K562 (cell line): ENCODE measurements around the gene VPS37B. TPM values are rescaled to one million over a fixed set of nuclear protein-coding genes. Genes with fewer than 3 reads are reported as not detected.

ENCODE experiments used
- ATAC-seq: fragments of 200-7000 bp; cut with Tn5 transposase; 3 replicates; pipeline ENCODE4 v1.9.1; 2020; ENCODE audit warnings: moderate library complexity
- BruUV-seq: library from RNA; stranded (reverse); fragments of 400-500 nt; replicated peaks from 2 replicates; lab custom pipeline; 2021; lab: Mats Ljungman, UMichigan
- CTCF ChIA-PET: fragments of 300-600 bp; formaldehyde crosslinking; extraction: SDS; loops from one replicate; lab custom pipeline; 2021; ENCODE audit warnings: low intra/inter-chr PET ratio; lab: Yijun Ruan, JAX
- POLR2A ChIA-PET: fragments of 300-600, 350-650 bp; sonication (Branson Sonifier 250); formaldehyde crosslinking; extraction: SDS; loops from one replicate; lab custom pipeline; 2021; ENCODE audit warnings: antibody characterized with exemption, inconsistent platforms; lab: Yijun Ruan, JAX
- DNase-seq, 4 experiments: peaks; one replicate each; pipeline versions ENCODE4 v3.0.0 to v3.0.0-alpha.2; 2011 to 2018; ENCODE audit warnings: low spot score in 3 of 4, mixed read lengths in 3 of 4; ENCODE audit errors: extremely low read depth in 1 of 4
- FAIRE-seq: peaks from 2 replicates; lab custom pipeline; 2011; peaks lifted over from hg19 to GRCh38; lab: Jason Lieb, UNC
- H2AFZ ChIP-seq: 2 replicates; pipeline ENCODE4 v1.6.0; 2011; ENCODE audit warnings: low read depth, low read length, control low read depth, inconsistent platforms
- H3K27ac ChIP-seq: fragments of 200-600 bp; 3 replicates; pipeline ENCODE4 v1.8.0; 2011; ENCODE audit warnings: low read depth, mild to moderate bottlenecking, control low read depth, inconsistent platforms, low read length, moderate library complexity, mixed read lengths; ENCODE audit errors: extremely low read depth
- H3K27me3 ChIP-seq, 2 experiments: fragments of 300-600 bp in 1 of 2; 2 replicates in 1 of 2; 3 replicates in 1 of 2; pipeline versions ENCODE4 v1.6.0 to v1.8.0; 2011; ENCODE audit warnings: inconsistent platforms in 2 of 2, low read length in 2 of 2, mild to moderate bottlenecking in 1 of 2, mixed read lengths in 1 of 2, moderate library complexity in 1 of 2; ENCODE audit not compliant: control insufficient read depth in 2 of 2, insufficient read depth in 2 of 2
- H3K36me3 ChIP-seq: fragments of 300-600 bp; 3 replicates; pipeline ENCODE4 v1.8.0; 2011; ENCODE audit warnings: mild to moderate bottlenecking, low read length, inconsistent platforms; ENCODE audit not compliant: control insufficient read depth, insufficient read depth
- H3K4me1 ChIP-seq, 2 experiments: fragments of 200-600 bp in 1 of 2; replicated peaks in 1 of 2; 2 replicates in 1 of 2; 3 replicates in 1 of 2; pipeline versions ENCODE4 v1.5.1 to v1.8.0; 2011; ENCODE audit warnings: inconsistent platforms in 2 of 2, low read length in 2 of 2, mild to moderate bottlenecking in 1 of 2, mixed read lengths in 1 of 2, moderate library complexity in 1 of 2; ENCODE audit not compliant: control insufficient read depth in 2 of 2, insufficient read depth in 2 of 2
- H3K4me2 ChIP-seq: 2 replicates; pipeline ENCODE4 v1.6.1; 2011; ENCODE audit warnings: low read length, control low read depth, inconsistent platforms, mixed read lengths; ENCODE audit not compliant: insufficient read depth
- H3K4me3 ChIP-seq: fragments of 200-600 bp; sonication (generic), shearing (Covaris generic); 2 replicates; pipeline ENCODE4 v1.5.1; 2016; ENCODE audit warnings: control low read depth, inconsistent platforms
- H3K79me2 ChIP-seq: fragments of 200-600 bp; 3 replicates; pipeline ENCODE4 v1.8.0; 2011; ENCODE audit warnings: low read length, inconsistent platforms; ENCODE audit not compliant: control insufficient read depth, insufficient read depth
- H3K9ac ChIP-seq, 2 experiments: 2 replicates each; pipeline versions ENCODE4 v1.6.0 to v1.6.1; 2011; ENCODE audit warnings: low read depth in 2 of 2, low read length in 2 of 2, control low read depth in 1 of 2, inconsistent platforms in 1 of 2, mild to moderate bottlenecking in 1 of 2, mixed read lengths in 1 of 2; ENCODE audit not compliant: insufficient read depth in 1 of 2
- H3K9me1 ChIP-seq: one replicate; pipeline ENCODE4 v1.6.0; 2011; ENCODE audit warnings: inconsistent platforms, mild to moderate bottlenecking, low read length, moderate library complexity; ENCODE audit not compliant: control insufficient read depth, insufficient read depth
- H3K9me3 ChIP-seq: replicated peaks from 2 replicates; pipeline ENCODE4 v1.5.1; 2011; ENCODE audit warnings: low read depth, low read length, inconsistent platforms; ENCODE audit not compliant: control insufficient read depth, insufficient read depth
- H4K20me1 ChIP-seq: replicated peaks from 2 replicates; pipeline ENCODE4 v1.6.1; 2011; ENCODE audit warnings: low read length, inconsistent platforms, mixed read lengths; ENCODE audit not compliant: control insufficient read depth, insufficient read depth
- BHLHE40 ChIP-seq: IDR thresholded peaks from 2 replicates; pipeline ENCODE4 v1.6.1; 2011; ENCODE audit warnings: low read length, improper control_type of control experiment
- CHD2 ChIP-seq: IDR thresholded peaks from 2 replicates; pipeline ENCODE4 v1.6.1; 2011; ENCODE audit warnings: low read depth, low read length
- CREM ChIP-seq: IDR thresholded peaks from 2 replicates; pipeline ENCODE4 v1.6.1; 2014; ENCODE audit warnings: antibody characterized with exemption, low read depth
- ELF1 ChIP-seq: fragments of 200-800 bp; sonication (Bioruptor generic); IDR thresholded peaks from 2 replicates; pipeline ENCODE4 v1.6.1; 2016; ENCODE audit warnings: missing genetic modification characterization, missing compliant biosample characterization
- HMGN3 ChIP-seq: IDR thresholded peaks from 2 replicates; pipeline ENCODE4 v1.6.1; 2011; ENCODE audit warnings: borderline replicate concordance, low read depth, mild to moderate bottlenecking, mixed read lengths, low read length; ENCODE audit not compliant: insufficient read length; ENCODE audit errors: extremely low read depth
- HSF4 ChIP-seq: fragments of 250-450 bp; sonication (Bioruptor Pico); IDR thresholded peaks from 2 replicates; pipeline ENCODE4 v2.1.2; 2022; ENCODE audit warnings: mild to moderate bottlenecking, moderate library complexity, borderline replicate concordance
- MEIS2 ChIP-seq: fragments of 450-650 bp; IDR thresholded peaks from 2 replicates; pipeline ENCODE4 v1.6.1; 2014; ENCODE audit warnings: mild to moderate bottlenecking; ENCODE audit not compliant: partially characterized antibody
- MYC ChIP-seq, 2 experiments: fragments of 250-450 bp in 1 of 2; sonication (Bioruptor Pico) in 1 of 2; IDR thresholded peaks; 2 replicates each; pipeline versions ENCODE4 v1.5.1 to v1.6.1; 2012 to 2021; ENCODE audit warnings: low read depth in 2 of 2, borderline replicate concordance in 1 of 2, improper control_type of control experiment in 1 of 2, low read length in 1 of 2, mild to moderate bottlenecking in 1 of 2, moderate library complexity in 1 of 2
- NCOA4 ChIP-seq: fragments of 450-650 bp; IDR thresholded peaks from 2 replicates; pipeline ENCODE4 v1.6.1; 2018; ENCODE audit warnings: mild to moderate bottlenecking; ENCODE audit not compliant: partially characterized antibody
- POLR2A ChIP-seq: fragments of 450-650 bp; conservative IDR thresholded peaks from 2 replicates; pipeline ENCODE4 v1.6.1; 2016
- RAD21 ChIP-seq, 2 experiments: fragments of 250-450 bp in 1 of 2; fragments of 450-650 bp in 1 of 2; sonication (Bioruptor Pico) in 1 of 2; formaldehyde crosslinking in 1 of 2; IDR thresholded peaks in 1 of 2; conservative IDR thresholded peaks in 1 of 2; 2 replicates each; pipeline versions ENCODE4 v1.4.0 to v1.8.0; 2020 to 2022; ENCODE audit warnings: mild to moderate bottlenecking in 2 of 2, moderate library complexity in 1 of 2
- SETDB1 ChIP-seq: IDR thresholded peaks from one replicate; pipeline ENCODE4 v1.6.1; 2012; ENCODE audit warnings: low read length, control low read depth, inconsistent platforms
- SMC3 ChIP-seq: conservative IDR thresholded peaks from 2 replicates; pipeline ENCODE4 v1.6.1; 2011; ENCODE audit warnings: low read depth, low read length, improper control_type of control experiment; ENCODE audit not compliant: insufficient read depth
- SREBF1 ChIP-seq: fragments of 150-350 bp; IDR thresholded peaks from 2 replicates; pipeline ENCODE4 v1.6.1; 2014; ENCODE audit warnings: antibody characterized with exemption, low read depth, low read length, borderline replicate concordance
- VEZF1 ChIP-seq: fragments of 200-800 bp; sonication (Bioruptor generic); IDR thresholded peaks from 2 replicates; pipeline ENCODE4 v1.6.1; 2017; ENCODE audit warnings: missing genetic modification characterization, missing compliant biosample characterization
- ZNF444 ChIP-seq: fragments of 250-450 bp; sonication (Bioruptor Pico); IDR thresholded peaks from 2 replicates; pipeline ENCODE4 v1.4.0; 2020; ENCODE audit warnings: mild to moderate bottlenecking, moderate library complexity
- WGBS: fragments of 100-300 bp; shearing (Covaris generic); methylation state at CpG from one replicate; pipeline ENCODE4 v1.1.6; 2016; ENCODE audit warnings: low coverage, mixed read lengths; ENCODE audit not compliant: insufficient coverage; ENCODE audit errors: missing lambda C conversion rate; 5-methylcytosine and 5-hydroxymethylcytosine counted together
- in situ Hi-C: fragments of 300-500 bp; cut with MboI; formaldehyde crosslinking; loops from 4 replicates; pipeline ENCODE4 v1.15.0; 2018; ENCODE audit warnings: inconsistent platforms, mixed read lengths
- intact Hi-C: fragments of 100-400 bp; cut with micrococcal nuclease; formaldehyde crosslinking; loops from 2 replicates; pipeline ENCODE4 v1.14.2; 2022
- polyA plus RNA-seq, 8 experiments: library from polyadenylated mRNA; depleted of rRNA in 4 of 8; stranded (reverse) in 5 of 8; unstranded in 3 of 8; fragments of >200 nt; fragmentation: Nextera tagmentation in 2 of 8; fragmentation: Illumina TruSeq in 1 of 8; extraction: Ambion mirVana in 2 of 8; extraction: Trizol in 1 of 8; gene quantifications; 2 replicates each; pipeline versions ENCODE4 v1.2.1 to v1.2.3, GENCODE V29; 2011 to 2014; ENCODE audit warnings: inconsistent platforms in 1 of 8, missing spikeins in 1 of 8
- total RNA-seq, 7 experiments: library from RNA; depleted of rRNA in 6 of 7; stranded (reverse); fragments of >200 nt in 6 of 7; fragmentation: Illumina TruSeq in 2 of 7; extraction: Trizol in 2 of 7; gene quantifications; 2 replicates each; pipeline versions ENCODE4 v1.2.1 to v1.2.3, GENCODE V29; 2011 to 2021; ENCODE audit warnings: low replicate concordance in 1 of 7
- TF ChIP-seq, protein P1 (sequence below): sonication (generic); formaldehyde crosslinking; IDR thresholded peaks from 2 replicates; pipeline ENCODE4 v1.8.1; 2023; ENCODE audit warnings: mild to moderate bottlenecking, missing genetic modification reagents

The VPS37B gene
- total and polyA plus RNA-seq, 9 of the 15 experiments (the other 6 are each of a cell fraction or from before 2014, with no cell fraction given), result 0.28 to 37.4 (median 17.9) TPM

DNA sequence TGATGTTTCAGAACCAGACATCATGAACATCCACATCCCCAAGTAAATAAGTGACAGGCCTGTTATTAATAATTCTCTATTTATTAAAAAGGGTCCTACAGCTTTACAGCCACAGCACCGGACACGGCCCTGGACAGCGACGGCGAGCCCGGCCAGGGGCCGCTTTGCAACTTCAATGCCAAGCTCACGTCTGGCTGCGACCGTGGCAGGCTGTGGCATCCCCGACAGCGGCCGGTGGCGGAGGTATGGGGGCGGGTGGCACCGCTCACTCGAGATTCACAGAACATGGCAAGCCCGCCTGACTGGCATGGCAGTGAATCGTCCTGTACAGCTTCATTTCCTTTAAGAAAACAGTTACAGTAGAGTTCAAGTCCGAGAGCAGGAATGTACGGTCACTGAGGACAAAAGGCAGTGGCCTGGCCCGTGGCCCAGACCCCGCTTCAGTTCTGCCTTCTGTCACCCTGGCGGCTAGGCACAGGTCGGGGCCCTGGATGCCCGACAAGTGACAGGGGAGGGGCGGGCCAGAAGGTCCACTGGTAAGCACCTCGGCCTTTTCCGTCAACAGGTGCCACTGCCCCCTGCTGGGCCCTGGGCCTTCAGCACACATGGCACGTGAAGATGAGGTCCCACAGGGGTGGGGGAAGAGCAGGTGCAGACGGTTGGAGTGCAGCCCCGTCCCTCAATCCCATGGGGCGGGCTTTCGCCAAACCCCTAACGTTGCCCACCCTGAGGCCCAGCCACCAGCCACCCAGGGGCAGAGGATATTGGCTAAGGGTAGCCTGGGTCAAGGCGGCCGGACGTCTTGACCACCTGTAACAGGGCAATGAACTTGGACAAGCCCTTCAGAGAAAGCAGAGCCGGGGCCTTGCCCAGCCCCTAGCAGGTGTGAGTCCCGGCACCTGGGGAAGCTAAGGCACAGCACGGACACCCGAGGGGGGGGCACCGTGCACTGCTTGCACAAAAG is 30.4 kb downstream of the VPS37B start:
- Histone ChIP-seq H3K27ac (no peak overlapping the region), H3K4me1 (peaks cover 0 to 54% of the 10 kb centered on the region in 2 experiments; a peak in 2 of 5 replicates), H3K9ac (0 out of 4 replicates have a peak overlapping the region, but pooled peaks of 1 of the 2 experiments have one; percentile 45), H3K4me2 (no peak overlapping the region), H3K27me3 (no peaks in the 10 kb centered on the region), H3K9me1 (no peaks in the 10 kb centered on the region), H3K79me2 (no peaks in the 10 kb centered on the region), H4K20me1 (peaks cover 9% of the 10 kb centered on the region), H3K36me3 (peaks cover 72% of the 10 kb centered on the region), H2AFZ (no peak overlapping the region), H3K4me3 (no peak overlapping the region), H3K9me3 (no peaks in the 10 kb centered on the region)
- intact Hi-C loops, result no loop called here
- WGBS, result 83% methylated on average over 38 of the region's 43 CpGs
- DNase-seq (peak; percentile 39 to 61 (median 50)), FAIRE-seq (no peak), ATAC-seq (peak; percentile 77)
- ChIA-PET CTCF (interaction anchor here (0.9 kb wide), 1 partner anchor 85 kb away, joined by 3 read pairs; no protein-coding TSS in a partner anchor), POLR2A (interaction anchor here (0.6 to 2.2 kb wide), 9 partner anchors 9 to 654 kb away, joined by 3 to 8 read pairs (median 4); no protein-coding TSS in a partner anchor)
- in situ Hi-C loops, result no loop called here
- BruUV-seq, result no TSS peak
- TF ChIP-seq ELF1 (tag) (no peak), BHLHE40 (peak; percentile 92), HMGN3 (peak; percentile 21), HSF4 (CRISPR knock-in tag) (no peak), MYC (IDR thresholded peaks at IDR 0.05; ENCODE audit: low read depth, low read length) (peak; percentile 32; the same call in 1 of the 2 replicates), MYC (CRISPR knock-in tag; IDR thresholded peaks at IDR 0.05; ENCODE audit: borderline replicate concordance, low read depth) (no peak), RAD21 (CRISPR knock-in tag; conservative IDR thresholded peaks at IDR 0.05 in 1 of 2, IDR thresholded peaks at IDR 0.05 in 1 of 2) (0 out of 4 replicates have a peak, but pooled peaks of 1 of the 2 experiments have one; percentile 21), NCOA4 (no peak), CREM (0 out of 2 replicates have a peak, but pooled peaks have one; percentile 25), CHD2 (0 out of 2 replicates have a peak, but pooled peaks have one; percentile 2), SMC3 (0 out of 2 replicates have a peak, but pooled peaks have one; percentile 16), SREBF1 (no peak), MEIS2 (peak; percentile 36), VEZF1 (CRISPR knock-in tag) (0 out of 2 replicates have a peak, but pooled peaks have one; percentile 30), SETDB1 (no peak), ZNF444 (no peak), POLR2A (peak; percentile 29; the same call in 1 of the 2 replicates)
- TF ChIP-seq, protein P1, sequence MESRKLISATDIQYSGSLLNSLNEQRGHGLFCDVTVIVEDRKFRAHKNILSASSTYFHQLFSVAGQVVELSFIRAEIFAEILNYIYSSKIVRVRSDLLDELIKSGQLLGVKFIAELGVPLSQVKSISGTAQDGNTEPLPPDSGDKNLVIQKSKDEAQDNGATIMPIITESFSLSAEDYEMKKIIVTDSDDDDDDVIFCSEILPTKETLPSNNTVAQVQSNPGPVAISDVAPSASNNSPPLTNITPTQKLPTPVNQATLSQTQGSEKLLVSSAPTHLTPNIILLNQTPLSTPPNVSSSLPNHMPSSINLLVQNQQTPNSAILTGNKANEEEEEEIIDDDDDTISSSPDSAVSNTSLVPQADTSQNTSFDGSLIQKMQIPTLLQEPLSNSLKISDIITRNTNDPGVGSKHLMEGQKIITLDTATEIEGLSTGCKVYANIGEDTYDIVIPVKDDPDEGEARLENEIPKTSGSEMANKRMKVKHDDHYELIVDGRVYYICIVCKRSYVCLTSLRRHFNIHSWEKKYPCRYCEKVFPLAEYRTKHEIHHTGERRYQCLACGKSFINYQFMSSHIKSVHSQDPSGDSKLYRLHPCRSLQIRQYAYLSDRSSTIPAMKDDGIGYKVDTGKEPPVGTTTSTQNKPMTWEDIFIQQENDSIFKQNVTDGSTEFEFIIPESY, result peak; percentile 66
